HepG2 (cell line): ENCODE data around the gene CISD3.

ENCODE experiments used
- ATM ChIP-seq: fragments of 450-650 bp; IDR thresholded peaks from 2 replicates; pipeline ENCODE4 v1.7.1; 2017; ENCODE audit warnings: mild to moderate bottlenecking, borderline replicate concordance
- ELF3 ChIP-seq: IDR thresholded peaks from 2 replicates; pipeline ENCODE4 v1.6.1; 2016; ENCODE audit warnings: missing genetic modification reagents, missing compliant biosample characterization
- FOXA3 ChIP-seq: IDR thresholded peaks from 2 replicates; pipeline ENCODE4 v1.6.1; 2016; ENCODE audit warnings: missing genetic modification reagents, missing compliant biosample characterization
- HIC2 ChIP-seq: sonication (generic); formaldehyde crosslinking; IDR thresholded peaks from 2 replicates; pipeline ENCODE4 v1.9.0; 2022; ENCODE audit warnings: low read depth, missing genetic modification reagents
- HNF4A ChIP-seq: sonication (generic); formaldehyde crosslinking; IDR thresholded peaks from 2 replicates; pipeline ENCODE4 v1.4.0; 2020; ENCODE audit warnings: missing genetic modification reagents
- JUNB ChIP-seq: sonication (generic); formaldehyde crosslinking; IDR thresholded peaks from 2 replicates; pipeline ENCODE4 v1.8.0; 2022; ENCODE audit warnings: missing genetic modification reagents, mild to moderate bottlenecking, borderline replicate concordance
- POLR2A ChIP-seq, 2 experiments: IDR thresholded peaks; 2 replicates each; pipeline ENCODE4 v1.6.1; 2011; ENCODE audit warnings: low read depth in 2 of 2, low read length in 2 of 2, mild to moderate bottlenecking in 1 of 2, moderate library complexity in 1 of 2; ENCODE audit not compliant: insufficient read depth in 1 of 2
- TOE1 ChIP-seq: sonication (generic); formaldehyde crosslinking; IDR thresholded peaks from 2 replicates; pipeline ENCODE4 v1.4.0; 2020; ENCODE audit warnings: mild to moderate bottlenecking, missing genetic modification reagents
- ZNF501 ChIP-seq: sonication (generic); formaldehyde crosslinking; IDR thresholded peaks from 2 replicates; pipeline ENCODE4 v1.5.1; 2020; ENCODE audit warnings: mild to moderate bottlenecking, moderate library complexity, missing genetic modification reagents
- TF ChIP-seq, protein P1 (sequence below): sonication (generic); formaldehyde crosslinking; IDR thresholded peaks from 2 replicates; pipeline ENCODE4 v1.8.1; 2023; ENCODE audit warnings: missing genetic modification reagents, mild to moderate bottlenecking, borderline replicate concordance

DNA sequence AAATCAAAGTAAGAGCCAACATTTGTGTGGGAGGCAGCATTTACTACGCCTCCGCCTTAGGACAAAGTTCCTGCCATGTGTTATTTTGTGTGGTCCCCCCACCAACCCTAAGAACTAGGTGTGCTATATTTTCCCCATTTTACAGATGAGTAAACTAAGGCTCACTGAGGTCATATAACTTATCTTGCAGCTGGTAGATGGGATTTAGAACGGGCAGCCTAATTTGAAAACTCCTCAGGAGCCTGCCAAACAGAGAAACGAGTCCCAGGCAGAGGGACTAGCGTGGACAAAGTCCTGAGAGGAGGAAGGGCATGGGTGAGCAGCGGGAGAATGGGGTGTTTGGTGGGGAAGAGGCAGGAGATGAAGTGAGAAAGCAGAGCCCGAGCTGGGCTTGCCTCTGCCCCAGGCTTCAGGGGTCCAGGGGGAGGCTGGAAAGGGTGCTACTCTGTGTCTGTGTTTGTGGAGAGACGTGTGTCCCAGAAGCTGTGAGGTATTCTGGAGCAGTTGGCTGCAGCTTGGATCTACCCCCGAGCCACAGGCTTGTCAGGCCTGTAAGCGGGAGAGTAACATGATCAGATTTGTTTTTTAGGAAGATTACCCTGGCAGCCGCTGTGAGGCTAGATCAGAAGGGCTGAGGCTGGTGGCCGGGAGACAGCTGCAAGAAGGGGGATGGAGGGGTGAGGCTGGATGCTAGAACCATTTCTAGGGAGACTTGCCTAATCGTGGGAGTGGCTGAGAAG, 20.1 kb upstream of the CISD3 start:
- TF ChIP-seq, protein P1, sequence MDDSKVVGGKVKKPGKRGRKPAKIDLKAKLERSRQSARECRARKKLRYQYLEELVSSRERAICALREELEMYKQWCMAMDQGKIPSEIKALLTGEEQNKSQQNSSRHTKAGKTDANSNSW (CRISPR knock-in tag): no peak
- TF ChIP-seq ZNF501: no peak
- TF ChIP-seq POLR2A (IDR thresholded peaks at IDR 0.05; ENCODE audit: insufficient read depth in 1 of 2, low read depth in 2 of 2, low read length in 2 of 2): no peak; a peak in 1 of 4 replicates
- TF ChIP-seq ATM: no peak
- no peak for TF ChIP-seq FOXA3
- no peak for TF ChIP-seq HIC2 (CRISPR knock-in tag)
- no peak for TF ChIP-seq JUNB
- no peak for TF ChIP-seq TOE1 (CRISPR knock-in tag)
- TF ChIP-seq HNF4A: no peak
- TF ChIP-seq ELF3 (CRISPR knock-in tag): no peak
